Anterior cingulate cortex (tissue), 58 donors: ENCODE data around the gene LRRK1.

Source experiments
- DNase-seq, 58 donors: peaks; one replicate each; lab custom pipeline; 2025; lab: John Stamatoyannopoulos, UW

LRRK1 gene

GRCh38 chr15:100918690-100919480 lies at the start of gene LRRK1:
Gene LRRK1, plus strand, starts transcription at chr15:100919357. Its CDS starts 5,276 bp downstream, at chr15:100924633.
- peak in 3 of 58 donors; percentile 15 to 52 (median 27) for DNase-seq

GRCh38 chr15:100873029-100873677 lies 46.0 kb upstream of the LRRK1 start:
- DNase-seq = peak in 40 of 58 donors; percentile 4 to 75 (median 35)

DNA sequence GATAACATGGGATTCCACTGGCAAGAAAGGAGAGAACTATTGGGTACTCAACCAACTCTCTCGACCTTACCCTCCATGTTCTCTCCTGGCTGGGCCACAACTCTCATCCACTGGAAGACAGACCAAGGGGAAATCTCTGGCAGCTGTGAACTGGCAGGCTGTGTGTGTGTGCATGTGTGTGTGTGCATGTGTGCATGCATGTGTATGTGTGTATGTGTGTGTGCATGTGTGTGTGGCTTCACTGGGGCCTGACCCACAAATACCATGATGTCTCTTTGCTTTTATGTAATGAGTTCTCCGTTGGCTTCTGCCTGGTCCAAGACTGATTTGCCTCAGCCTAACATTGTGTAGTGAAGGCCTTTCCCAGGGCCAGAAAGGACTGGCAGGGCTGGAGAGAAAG lies 43.7 kb upstream of the LRRK1 start:
- no peak for DNase-seq

- no peak for DNase-seq
Measured at GRCh38 chr15:100875976-100876375, 43.2 kb upstream of the LRRK1 start.

- DNase-seq = no peak
Measured at GRCh38 chr15:100877551-100877950, 41.6 kb upstream of the LRRK1 start.

GRCh38 chr15:100878130-100878529 lies 41.0 kb upstream of the LRRK1 start:
- no peak for DNase-seq

DNA sequence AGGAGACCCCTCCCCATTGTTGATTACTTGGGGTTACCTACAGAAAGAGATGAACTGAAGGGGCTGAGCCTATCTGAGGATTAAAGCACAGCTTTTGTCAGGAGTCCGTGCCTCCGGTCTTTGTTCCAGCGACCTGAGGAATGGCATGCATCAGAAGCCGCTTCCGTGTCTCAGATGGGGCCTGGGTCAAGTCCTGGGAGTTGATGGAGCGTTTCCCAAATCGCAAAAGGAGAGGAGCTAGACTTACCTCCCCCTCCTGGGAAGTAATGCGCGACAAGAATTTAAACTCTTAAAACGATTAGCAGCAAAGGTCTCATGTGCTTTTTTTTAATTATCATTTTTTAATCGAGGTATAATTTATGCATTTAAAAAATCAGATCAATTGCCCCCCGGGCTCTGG lies 40.5 kb upstream of the LRRK1 start:
- DNase-seq = no peak

DNA sequence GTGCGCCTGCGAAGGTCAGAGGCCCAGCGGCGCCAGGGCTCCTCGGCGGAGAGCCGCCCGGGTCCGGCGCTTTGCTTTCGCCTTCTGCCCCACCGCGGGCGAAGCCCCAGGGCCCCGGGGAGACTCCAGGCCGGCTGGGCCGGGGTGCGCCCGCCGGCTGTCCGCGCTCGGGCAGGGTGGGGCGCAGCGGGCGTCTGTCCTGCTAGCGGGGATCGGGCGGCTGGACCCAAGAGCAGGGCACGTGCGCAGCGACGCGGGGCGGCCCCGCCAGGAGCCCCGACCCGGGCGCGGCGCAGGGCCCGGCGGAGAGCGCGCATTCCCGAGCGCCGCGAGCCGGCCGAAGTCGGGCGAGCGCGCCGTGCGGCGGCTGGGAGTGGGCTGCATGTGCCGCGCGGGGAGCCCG lies 40.1 kb upstream of the LRRK1 start:
- no peak for DNase-seq

DNA sequence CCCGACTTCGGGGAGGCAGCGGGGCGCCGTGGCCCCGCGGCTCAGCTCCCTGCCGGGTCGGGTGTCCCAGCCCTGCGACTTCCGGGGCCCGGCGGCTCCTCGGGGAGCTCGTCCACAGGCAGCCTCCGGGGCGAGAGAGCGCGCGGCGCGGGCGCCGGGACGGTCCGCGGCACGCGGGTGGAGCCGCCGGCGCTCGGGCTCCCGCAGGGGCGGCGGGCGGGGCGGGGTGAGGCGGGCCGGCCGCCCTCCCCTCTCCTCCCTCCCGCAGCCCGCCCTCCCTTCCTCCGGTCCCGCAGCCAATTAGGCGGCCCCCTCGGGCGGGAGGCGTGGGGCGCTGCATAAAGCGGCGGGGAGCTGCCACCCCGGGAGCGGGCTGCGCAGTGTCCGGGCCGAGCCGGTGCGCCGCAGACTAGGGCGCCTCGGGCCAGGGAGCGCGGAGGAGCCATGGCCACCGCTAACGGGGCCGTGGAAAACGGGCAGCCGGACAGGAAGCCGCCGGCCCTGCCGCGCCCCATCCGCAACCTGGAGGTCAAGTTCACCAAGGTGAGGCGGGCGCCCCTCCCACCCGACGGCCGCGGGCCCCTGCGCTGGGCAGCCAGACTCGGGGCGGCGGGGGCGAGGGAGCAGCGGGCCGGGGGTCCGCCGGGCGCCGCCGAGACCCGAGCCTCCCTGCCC lies 39.6 kb upstream of the LRRK1 start, which contains the start of gene ALDH1A3:
Gene ALDH1A3, plus strand, starts transcription at position 368 of the 675 bp plus-strand sequence. Its CDS starts 77 bp downstream, at position 445.
- DNase-seq = no peak

GRCh38 chr15:100880139-100880896 lies 38.8 kb upstream of the LRRK1 start:
- no peak for DNase-seq

GRCh38 chr15:100880897-100881242 lies 38.3 kb upstream of the LRRK1 start:
- DNase-seq = no peak

DNA sequence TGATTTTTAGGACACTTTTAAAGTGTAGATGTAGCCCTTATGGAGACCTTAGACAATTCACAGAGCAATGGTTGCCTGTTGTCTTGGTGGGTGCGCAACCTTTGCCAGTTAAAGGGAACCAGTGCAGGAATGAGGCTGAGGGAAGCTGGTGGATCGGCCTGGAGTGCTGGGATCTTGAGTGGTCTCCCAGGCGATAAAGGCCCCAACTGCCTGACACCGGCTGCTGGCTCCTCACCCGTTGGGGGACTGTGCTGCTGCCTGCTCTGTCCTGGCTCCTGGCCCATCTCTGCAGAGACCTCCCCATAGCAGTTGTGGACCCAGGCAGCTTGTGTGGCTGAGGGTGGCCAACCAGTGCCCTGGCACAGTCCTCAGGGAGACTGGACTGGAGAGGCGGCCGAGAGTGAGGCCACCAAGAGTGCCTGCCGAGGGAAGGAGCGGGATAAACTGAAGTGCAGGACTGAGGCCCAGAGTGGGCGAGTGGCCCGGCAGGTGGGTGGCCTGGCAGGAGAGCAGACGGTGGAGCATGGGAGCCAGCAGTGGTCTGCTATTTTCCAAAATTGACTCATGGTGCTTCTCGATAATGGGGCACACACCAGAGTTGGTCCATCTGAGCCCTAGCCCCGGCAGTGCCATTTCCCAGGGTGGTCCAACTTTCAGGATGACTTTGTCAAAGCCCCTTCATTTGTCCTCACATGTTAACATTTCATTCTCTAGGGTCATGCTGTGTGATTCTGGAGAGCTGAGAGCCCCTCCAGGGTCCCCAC lies 37.4 kb upstream of the LRRK1 start:
- no peak for DNase-seq

- DNase-seq = no peak
Measured at GRCh38 chr15:100885116-100885515, 34.0 kb upstream of the LRRK1 start.

DNA sequence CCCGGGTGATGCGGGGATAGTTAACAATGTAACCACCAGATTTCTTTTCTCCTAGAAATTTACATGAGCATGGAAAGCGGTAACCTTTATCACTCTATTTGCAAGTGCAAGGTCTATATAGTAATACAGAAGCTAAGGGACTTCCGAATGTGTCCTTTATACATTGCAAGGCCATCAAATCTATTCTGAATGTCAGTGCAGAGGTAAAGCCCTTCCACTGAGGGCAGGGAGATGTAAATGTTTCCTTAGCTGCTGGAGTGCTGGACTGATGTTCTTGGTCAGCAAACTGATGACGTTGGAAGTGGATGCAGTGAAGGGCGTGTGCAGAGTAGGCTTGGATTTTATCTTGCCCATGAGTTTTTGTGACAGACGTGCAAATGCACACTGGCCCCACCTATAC lies 33.3 kb upstream of the LRRK1 start:
- no peak for DNase-seq

DNA sequence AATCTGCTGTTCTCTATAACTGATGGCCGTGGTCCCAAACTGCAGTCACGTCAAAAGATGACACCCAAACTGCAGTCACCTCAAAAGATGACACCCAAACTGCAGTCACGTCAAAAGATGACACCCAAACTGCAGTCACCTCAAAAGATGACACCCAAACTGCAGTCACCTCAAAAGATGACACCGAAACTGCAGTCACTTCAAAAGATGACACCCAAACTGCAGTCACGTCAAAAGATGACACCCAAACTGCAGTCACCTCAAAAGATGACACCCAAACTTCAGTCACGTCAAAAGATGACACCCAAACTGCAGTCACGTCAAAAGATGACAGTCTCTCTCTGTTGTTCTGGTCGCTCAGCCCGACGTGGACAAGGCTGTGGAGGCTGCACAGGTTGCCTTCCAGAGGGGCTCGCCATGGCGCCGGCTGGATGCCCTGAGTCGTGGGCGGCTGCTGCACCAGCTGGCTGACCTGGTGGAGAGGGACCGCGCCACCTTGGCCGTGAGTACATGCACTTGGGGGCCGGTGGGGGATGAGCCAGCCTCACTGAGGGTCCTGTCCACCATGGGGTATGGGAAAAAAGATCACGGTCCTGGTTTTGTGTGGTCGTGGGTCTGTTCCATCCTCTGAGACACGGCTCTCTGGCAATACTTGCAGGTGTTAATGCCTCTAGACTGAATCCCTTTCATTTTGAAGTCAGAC lies 31.8 kb upstream of the LRRK1 start:
- DNase-seq = no peak

DNA sequence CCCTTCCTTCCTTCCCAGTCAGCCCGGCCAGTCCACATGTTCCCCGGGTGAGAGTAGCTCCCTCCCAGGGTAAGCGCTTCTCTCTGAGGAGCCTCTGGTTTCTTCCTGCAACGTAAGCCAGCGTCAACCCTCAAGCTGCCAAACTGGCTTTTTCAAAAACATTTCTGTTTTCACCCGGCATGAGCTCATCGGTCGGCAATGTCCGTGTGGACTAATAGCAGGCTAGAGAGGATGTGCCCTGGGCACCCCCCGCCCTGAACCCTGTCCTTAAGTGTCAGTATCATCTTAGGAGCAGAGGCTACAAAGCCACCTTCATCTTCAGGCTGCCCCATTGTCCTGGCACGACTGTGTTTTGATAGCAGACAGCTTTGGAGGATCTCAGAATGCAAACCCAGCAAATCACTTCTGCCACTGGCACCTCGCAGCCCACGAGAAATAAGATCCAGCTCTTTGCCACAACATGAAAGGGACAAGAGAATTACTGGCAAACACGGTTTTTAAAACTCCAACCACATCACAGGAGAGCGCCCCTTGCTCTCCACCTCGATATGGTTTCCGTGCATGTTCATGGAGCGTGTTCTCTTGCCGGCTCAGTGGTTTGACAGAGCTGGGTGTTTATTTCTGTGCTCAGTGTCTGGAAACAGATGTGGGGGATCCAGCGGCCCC lies 29.6 kb upstream of the LRRK1 start:
- DNase-seq = no peak

DNA sequence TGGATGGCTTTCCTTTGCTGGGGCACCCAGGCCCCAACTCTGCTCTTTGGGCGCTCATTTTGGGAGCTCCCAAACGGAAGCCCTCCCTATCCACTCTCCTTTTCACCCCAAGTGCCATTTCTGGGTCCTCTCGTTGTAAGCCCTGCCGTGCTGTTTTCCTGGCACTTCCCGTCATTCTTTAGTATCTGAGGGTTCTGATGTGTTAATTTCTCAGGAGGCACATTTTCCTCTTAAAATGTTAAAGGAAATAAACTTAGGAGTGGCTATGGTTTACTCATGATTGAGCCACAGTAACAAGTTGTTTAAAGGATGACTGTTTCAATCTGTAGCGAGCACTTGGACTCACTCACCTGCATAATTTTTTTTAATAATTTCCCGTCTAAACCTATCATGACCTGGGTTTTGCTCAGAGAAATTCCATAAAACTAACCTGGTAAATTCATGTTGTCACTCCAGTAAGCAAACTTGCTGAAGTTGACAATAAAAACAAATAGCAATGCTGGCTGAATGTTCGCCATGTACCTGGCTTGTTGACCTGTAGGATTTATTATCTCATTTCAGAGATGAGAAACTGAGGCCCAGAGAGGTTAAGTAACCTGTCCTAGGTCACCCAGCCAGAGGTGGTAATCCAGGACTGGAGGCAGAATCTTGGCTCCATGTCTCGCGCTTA lies 29.0 kb upstream of the LRRK1 start:
- DNase-seq = no peak

DNA sequence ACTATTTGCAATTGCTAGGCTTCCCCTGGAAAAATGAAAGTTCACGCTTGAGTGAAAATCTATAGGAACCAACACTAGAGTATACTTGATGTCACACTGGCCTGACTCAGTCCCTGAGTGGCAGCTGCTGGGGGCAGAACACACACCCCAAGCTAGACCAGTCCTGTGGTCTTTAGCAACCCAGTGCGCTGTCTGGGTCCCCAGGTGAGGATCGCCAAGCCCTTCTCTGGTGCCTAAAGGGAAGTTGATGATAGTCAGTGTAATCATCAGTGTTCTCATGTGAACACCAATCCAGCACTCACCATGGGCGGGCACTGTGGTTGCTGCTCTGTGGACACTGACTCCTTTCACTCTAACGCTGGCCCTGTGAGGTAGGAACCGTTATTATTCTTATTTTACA lies 28.3 kb upstream of the LRRK1 start:
- no peak for DNase-seq
